ENCODE data around the gene PXDN. TPM values are rescaled to one million over a fixed set of nuclear protein-coding genes. Genes with fewer than 3 reads are reported as not detected.

Gene PXDN
- total RNA-seq, 6 experiments from 2014 or later = 283 to 403 (median 323) TPM

GRCh38 chr2:1692342-1692741 is 52.0 kb downstream of the PXDN start:
- no peak for TF ChIP-seq CTCF (IDR thresholded peaks at IDR 0.05)
- Mint-ChIP-seq H3K27me3 (ENCODE audit: insufficient read depth) (no peaks in the 10 kb centered on the region), H3K4me3 (no peak overlapping the region), H3K9me3 (no peaks in the 10 kb centered on the region), H3K27ac (no peak overlapping the region), H3K36me3 (ENCODE audit: low read depth) (peaks cover 24% of the 10 kb centered on the region; the same call in 1 of the 2 replicates), H3K4me1 (ENCODE audit: low read depth) (peaks cover 28% of the 10 kb centered on the region)
- no peak for DNase-seq

- Mint-ChIP-seq H3K27ac (no peak overlapping the region), H3K27me3 (ENCODE audit: insufficient read depth) (no peaks in the 10 kb centered on the region), H3K9me3 (no peaks in the 10 kb centered on the region), H3K36me3 (ENCODE audit: low read depth) (peaks cover 34% of the 10 kb centered on the region), H3K4me1 (ENCODE audit: low read depth) (peaks cover 28% of the 10 kb centered on the region), H3K4me3 (no peak overlapping the region)
- TF ChIP-seq CTCF (IDR thresholded peaks at IDR 0.05) = no peak
- no peak for DNase-seq
Measured at GRCh38 chr2:1691366-1691765, 52.9 kb downstream of the PXDN start.

- no peak for DNase-seq
- H3K9me3 Mint-ChIP-seq = no peaks in the 10 kb centered on the region
- no peaks in the 10 kb centered on the region for H3K27me3 Mint-ChIP-seq (ENCODE audit: insufficient read depth)
- H3K36me3 Mint-ChIP-seq (ENCODE audit: low read depth) = peaks cover 34% of the 10 kb centered on the region
- peaks cover 36% of the 10 kb centered on the region for H3K4me1 Mint-ChIP-seq (ENCODE audit: low read depth)
- H3K4me3 Mint-ChIP-seq = no peak overlapping the region
- TF ChIP-seq CTCF (IDR thresholded peaks at IDR 0.05) = no peak
- no peak overlapping the region for H3K27ac Mint-ChIP-seq
Measured at GRCh38 chr2:1690056-1690775, 54.1 kb downstream of the PXDN start.

GRCh38 chr2:1688859-1689258 is 55.5 kb downstream of the PXDN start:
- DNase-seq = no peak
- H3K4me1 Mint-ChIP-seq (ENCODE audit: low read depth) = peaks cover 48% of the 10 kb centered on the region
- no peak for TF ChIP-seq CTCF (IDR thresholded peaks at IDR 0.05)
- H3K27me3 Mint-ChIP-seq (ENCODE audit: insufficient read depth) = peaks cover 3% of the 10 kb centered on the region; the same call in 1 of the 2 replicates
- H3K36me3 Mint-ChIP-seq (ENCODE audit: low read depth) = peaks cover 41% of the 10 kb centered on the region
- H3K9me3 Mint-ChIP-seq = no peaks in the 10 kb centered on the region
- H3K27ac Mint-ChIP-seq = no peak overlapping the region
- no peak overlapping the region for H3K4me3 Mint-ChIP-seq

GRCh38 chr2:1688161-1688560 is 56.2 kb downstream of the PXDN start:
- no peaks in the 10 kb centered on the region for H3K9me3 Mint-ChIP-seq
- H3K27me3 Mint-ChIP-seq (ENCODE audit: insufficient read depth) = peaks cover 3% of the 10 kb centered on the region; the same call in 1 of the 2 replicates
- peaks cover 52% of the 10 kb centered on the region for H3K4me1 Mint-ChIP-seq (ENCODE audit: low read depth)
- no peak overlapping the region for H3K27ac Mint-ChIP-seq
- TF ChIP-seq CTCF (IDR thresholded peaks at IDR 0.05) = no peak
- peaks cover 41% of the 10 kb centered on the region for H3K36me3 Mint-ChIP-seq (ENCODE audit: low read depth)
- no peak for DNase-seq
- no peak overlapping the region for H3K4me3 Mint-ChIP-seq

Measured in HFFc6 (cell line).